ENCODE data around the gene CRYBA1. TPM values are rescaled to one million over a fixed set of nuclear protein-coding genes. Genes with fewer than 3 reads are reported as not detected.
"Not testable (repeated sequence)": the region's sequence is repeated elsewhere in the genome, so short reads cannot be mapped to it uniquely, and the experiment has no call there.

The CRYBA1 gene
- total RNA-seq, 2 experiments from 2014 or later: not detected

GRCh38 chr17:29216181-29216580 is 30.5 kb upstream of the CRYBA1 start:
- Mint-ChIP-seq H3K27me3 (peaks cover 7% of the 10 kb centered on the region), H3K36me3 (no peaks in the 10 kb centered on the region), H3K9me3 (no peaks in the 10 kb centered on the region), H3K4me1 (peaks cover 8% of the 10 kb centered on the region), H3K27ac (no peak overlapping the region), H3K4me3 (no peak overlapping the region)
- POLR2A ChIA-PET: interaction anchor here (1.0 kb wide), 1 partner anchor 66 kb away, joined by 3 read pairs; no protein-coding TSS in a partner anchor
- DNase-seq (no peak), ATAC-seq (ENCODE audit: low read depth) (no peak)

GRCh38 chr17:29216856-29217255 is 29.8 kb upstream of the CRYBA1 start:
- ATAC-seq (ENCODE audit: low read depth): no peak
- DNase-seq: no peak
- no peaks in the 10 kb centered on the region for H3K9me3 Mint-ChIP-seq
- H3K27ac Mint-ChIP-seq: no peak overlapping the region
- POLR2A ChIA-PET: no interaction called here
- no peaks in the 10 kb centered on the region for H3K36me3 Mint-ChIP-seq
- no peak overlapping the region for H3K4me3 Mint-ChIP-seq
- peaks cover 7% of the 10 kb centered on the region for H3K27me3 Mint-ChIP-seq
- peaks cover 8% of the 10 kb centered on the region for H3K4me1 Mint-ChIP-seq

- no peaks in the 10 kb centered on the region for H3K36me3 Mint-ChIP-seq
- peak; percentile 92 for ATAC-seq (ENCODE audit: low read depth)
- H3K9me3 Mint-ChIP-seq: no peaks in the 10 kb centered on the region
- H3K27me3 Mint-ChIP-seq: peaks cover 7% of the 10 kb centered on the region
- H3K4me1 Mint-ChIP-seq: peaks cover 8% of the 10 kb centered on the region
- no peak overlapping the region for H3K27ac Mint-ChIP-seq
- peak; percentile 68 for DNase-seq
- no peak overlapping the region for H3K4me3 Mint-ChIP-seq
- POLR2A ChIA-PET: interaction anchor here (1.1 to 1.5 kb wide), 4 partner anchors 71 to 95 kb away, joined by 3 to 10 read pairs (median 5); no protein-coding TSS in a partner anchor
Observed at GRCh38 chr17:29219378-29220047, 27.1 kb upstream of the CRYBA1 start.

- DNase-seq; H3K27ac Mint-ChIP-seq; H3K4me3 Mint-ChIP-seq; ATAC-seq (ENCODE audit: low read depth); POLR2A ChIA-PET; H3K36me3 Mint-ChIP-seq; H3K27me3 Mint-ChIP-seq; H3K9me3 Mint-ChIP-seq: not testable (repeated sequence)
- H3K4me1 Mint-ChIP-seq: peaks cover 11% of the 10 kb centered on the region
Observed at GRCh38 chr17:29221338-29221737, 25.3 kb upstream of the CRYBA1 start.

GRCh38 chr17:29225396-29225795 is 21.3 kb upstream of the CRYBA1 start:
- H3K4me1 Mint-ChIP-seq: peaks cover 3% of the 10 kb centered on the region
- no peak overlapping the region for H3K4me3 Mint-ChIP-seq
- POLR2A ChIA-PET: no interaction called here
- H3K9me3 Mint-ChIP-seq: no peaks in the 10 kb centered on the region
- peaks cover 2% of the 10 kb centered on the region for H3K27me3 Mint-ChIP-seq
- no peak for ATAC-seq (ENCODE audit: low read depth)
- H3K27ac Mint-ChIP-seq: no peak overlapping the region
- H3K36me3 Mint-ChIP-seq: no peaks in the 10 kb centered on the region
- DNase-seq: no peak

- ATAC-seq (ENCODE audit: low read depth) (no peak), DNase-seq (no peak)
- POLR2A ChIA-PET: no interaction called here
- Mint-ChIP-seq H3K4me1 (no peaks in the 10 kb centered on the region), H3K27ac (no peak overlapping the region), H3K36me3 (no peaks in the 10 kb centered on the region), H3K9me3 (no peaks in the 10 kb centered on the region), H3K4me3 (no peak overlapping the region), H3K27me3 (peaks cover 8% of the 10 kb centered on the region)
Observed at GRCh38 chr17:29233301-29233700, 13.4 kb upstream of the CRYBA1 start.

GRCh38 chr17:29234972-29235371 is 11.7 kb upstream of the CRYBA1 start:
- H3K36me3 Mint-ChIP-seq; H3K9me3 Mint-ChIP-seq; H3K4me3 Mint-ChIP-seq; DNase-seq; H3K27me3 Mint-ChIP-seq; ATAC-seq (ENCODE audit: low read depth); POLR2A ChIA-PET; H3K27ac Mint-ChIP-seq; H3K4me1 Mint-ChIP-seq: not testable (repeated sequence)

- Mint-ChIP-seq H3K27ac (no peak overlapping the region), H3K27me3 (peaks cover 6% of the 10 kb centered on the region), H3K36me3 (no peaks in the 10 kb centered on the region), H3K9me3 (no peaks in the 10 kb centered on the region), H3K4me1 (peaks cover 3% of the 10 kb centered on the region), H3K4me3 (no peak overlapping the region)
- POLR2A ChIA-PET: no interaction called here
- DNase-seq: no peak
- no peak for ATAC-seq (ENCODE audit: low read depth)
Observed at GRCh38 chr17:29235904-29236303, 10.8 kb upstream of the CRYBA1 start.

GRCh38 chr17:29237476-29238132 is 9.1 kb upstream of the CRYBA1 start:
- POLR2A ChIA-PET: interaction anchor here (0.7 kb wide), 1 partner anchor 9 kb away, joined by 3 read pairs; no protein-coding TSS in a partner anchor
- no peak overlapping the region for H3K27ac Mint-ChIP-seq
- ATAC-seq (ENCODE audit: low read depth): no peak
- DNase-seq: no peak
- H3K9me3 Mint-ChIP-seq: no peaks in the 10 kb centered on the region
- peaks cover 5% of the 10 kb centered on the region for H3K4me1 Mint-ChIP-seq
- no peaks in the 10 kb centered on the region for H3K36me3 Mint-ChIP-seq
- no peak overlapping the region for H3K4me3 Mint-ChIP-seq
- H3K27me3 Mint-ChIP-seq: peaks cover 6% of the 10 kb centered on the region

- no peaks in the 10 kb centered on the region for H3K9me3 Mint-ChIP-seq
- H3K4me1 Mint-ChIP-seq: peaks cover 5% of the 10 kb centered on the region
- H3K4me3 Mint-ChIP-seq: no peak overlapping the region
- DNase-seq (no peak), ATAC-seq (ENCODE audit: low read depth) (no peak)
- H3K27ac Mint-ChIP-seq: no peak overlapping the region
- POLR2A ChIA-PET: interaction anchor here (0.7 kb wide), 2 partner anchors 10 to 195 kb away, joined by 3 read pairs; no protein-coding TSS in a partner anchor
- peaks cover 8% of the 10 kb centered on the region for H3K27me3 Mint-ChIP-seq
- H3K36me3 Mint-ChIP-seq: no peaks in the 10 kb centered on the region
Observed at GRCh38 chr17:29238133-29238850, 8.4 kb upstream of the CRYBA1 start.

- ATAC-seq (ENCODE audit: low read depth) (no peak), DNase-seq (no peak)
- Mint-ChIP-seq H3K4me1 (peaks cover 5% of the 10 kb centered on the region), H3K27ac (no peak overlapping the region), H3K4me3 (no peak overlapping the region), H3K36me3 (no peaks in the 10 kb centered on the region), H3K27me3 (peaks cover 5% of the 10 kb centered on the region), H3K9me3 (no peaks in the 10 kb centered on the region)
- POLR2A ChIA-PET: no interaction called here
Observed at GRCh38 chr17:29240477-29240876, 6.2 kb upstream of the CRYBA1 start.

GRCh38 chr17:29240968-29241963 is 5.4 kb upstream of the CRYBA1 start:
- ATAC-seq (ENCODE audit: low read depth) (peak; percentile 56), DNase-seq (no peak)
- Mint-ChIP-seq H3K9me3 (no peaks in the 10 kb centered on the region), H3K27ac (no peak overlapping the region), H3K36me3 (no peaks in the 10 kb centered on the region), H3K4me1 (peaks cover 5% of the 10 kb centered on the region), H3K27me3 (peaks cover 5% of the 10 kb centered on the region), H3K4me3 (no peak overlapping the region)
- POLR2A ChIA-PET: interaction anchor here (0.6 kb wide), 1 partner anchor 140 kb away, joined by 3 read pairs; no protein-coding TSS in a partner anchor
